A549 (cell line): ENCODE data around the gene EDNRB. TPM values are rescaled to one million over a fixed set of nuclear protein-coding genes. Genes with fewer than 3 reads are reported as not detected.

Experiments
- ATAC-seq, 2 experiments: fragments of 200-7000 bp in 1 of 2; fragments of >200 bp in 1 of 2; cut with Nextera tagmentation in 1 of 2; cut with Tn5 transposase in 1 of 2; 3 replicates each; pipeline versions ENCODE4 v1.8.0 to v1.9.1; 2018 to 2020; ENCODE audit warnings: mild to moderate bottlenecking in 1 of 2, moderate library complexity in 1 of 2
- CTCF ChIA-PET: fragments of 300-600 bp; sonication (Branson Sonifier 250); formaldehyde crosslinking; extraction: SDS; loops from one replicate; lab custom pipeline; 2021; ENCODE audit warnings: antibody characterized with exemption, inconsistent platforms; lab: Yijun Ruan, JAX
- POLR2A ChIA-PET: fragments of 350-600 bp; formaldehyde crosslinking; extraction: SDS; loops from one replicate; lab custom pipeline; 2021; ENCODE audit warnings: antibody characterized with exemption, inconsistent platforms; lab: Yijun Ruan, JAX
- DNase-seq, 2 experiments: peaks; one replicate each; pipeline versions ENCODE4 v3.0.0 to v3.0.0-alpha.2; 2011 to 2016; ENCODE audit warnings: low read depth in 1 of 2, low spot score in 1 of 2
- FAIRE-seq: peaks from 2 replicates; lab custom pipeline; 2011; peaks lifted over from hg19 to GRCh38; lab: Jason Lieb, UNC
- H3K27ac ChIP-seq, 2 experiments: fragments of >200 bp; sonication (Bioruptor Twin); formaldehyde crosslinking; 3 replicates each; pipeline ENCODE4 v1.5.1; 2016 to 2017
- H3K4me1 ChIP-seq: fragments of >200 bp; sonication (Bioruptor Twin); formaldehyde crosslinking; 3 replicates; pipeline ENCODE4 v1.6.1; 2016
- H3K4me2 ChIP-seq: fragments of >200 bp; sonication (Bioruptor Twin); formaldehyde crosslinking; 3 replicates; pipeline ENCODE4 v1.6.1; 2016
- H3K4me3 ChIP-seq: fragments of >200 bp; sonication (Bioruptor Twin); formaldehyde crosslinking; 3 replicates; pipeline ENCODE4 v1.5.1; 2016
- H3K9me3 ChIP-seq: fragments of >200 bp; sonication (Bioruptor Twin); formaldehyde crosslinking; 3 replicates; pipeline ENCODE4 v1.6.1; 2016
- BCL3 ChIP-seq: fragments of >200 bp; sonication (Bioruptor Twin); formaldehyde crosslinking; IDR thresholded peaks from 3 replicates; pipeline ENCODE4 v1.6.1; 2016
- BHLHE40 ChIP-seq: IDR thresholded peaks from 2 replicates; pipeline ENCODE4 v1.6.1; 2012; ENCODE audit warnings: low read depth, low read length, inconsistent platforms
- CHD2 ChIP-seq: fragments of 150-350 bp; IDR thresholded peaks from 2 replicates; pipeline ENCODE4 v1.6.1; 2014; ENCODE audit warnings: low read length; ENCODE audit not compliant: partially characterized antibody
- E2F6 ChIP-seq: IDR thresholded peaks from 2 replicates; pipeline ENCODE4 v1.6.1; 2012; ENCODE audit warnings: low read depth, borderline replicate concordance
- EHF ChIP-seq: fragments of 250-450 bp; sonication (Bioruptor Pico); IDR thresholded peaks from 2 replicates; pipeline ENCODE4 v1.5.0; 2020; ENCODE audit warnings: mild to moderate bottlenecking
- ESRRA ChIP-seq: fragments of 150-350 bp; IDR thresholded peaks from 2 replicates; pipeline ENCODE4 v1.6.1; 2014; ENCODE audit warnings: mild to moderate bottlenecking, low read length, borderline replicate concordance
- GATA3 ChIP-seq: IDR thresholded peaks from 2 replicates; pipeline ENCODE4 v1.6.1; 2012; ENCODE audit warnings: borderline replicate concordance
- HMGXB4 ChIP-seq: fragments of 250-450 bp; sonication (Bioruptor Pico); IDR thresholded peaks from 2 replicates; pipeline ENCODE4 v1.5.0; 2021; ENCODE audit warnings: mild to moderate bottlenecking, moderate library complexity, borderline replicate concordance
- HOXB5 ChIP-seq: fragments of 250-450 bp; sonication (Bioruptor Pico); IDR thresholded peaks from 2 replicates; pipeline ENCODE4 v1.5.0; 2020; ENCODE audit warnings: mild to moderate bottlenecking, moderate library complexity
- JUN ChIP-seq, 2 experiments: fragments of >200 bp; sonication (Bioruptor Twin); formaldehyde crosslinking; IDR thresholded peaks; 2 replicates in 1 of 2; 3 replicates in 1 of 2; pipeline ENCODE4 v1.6.1; 2016 to 2017
- MAZ ChIP-seq: fragments of 150-350 bp; IDR thresholded peaks from 2 replicates; pipeline ENCODE4 v1.6.1; 2014; ENCODE audit warnings: antibody characterized with exemption, low read depth, low read length, borderline replicate concordance
- MYC ChIP-seq: IDR thresholded peaks from 2 replicates; pipeline ENCODE4 v1.6.1; 2012; ENCODE audit warnings: mild to moderate bottlenecking, inconsistent platforms, low read length, improper control_type of control experiment, borderline replicate concordance
- NPAS2 ChIP-seq: fragments of 250-450 bp; sonication (Bioruptor Pico); IDR thresholded peaks from 2 replicates; pipeline ENCODE4 v1.8.0; 2022; ENCODE audit warnings: mild to moderate bottlenecking, moderate library complexity, borderline replicate concordance
- PHF8 ChIP-seq: fragments of 200-600 bp; sonication (generic); IDR thresholded peaks from 2 replicates; pipeline ENCODE4 v1.6.1; 2016; ENCODE audit warnings: low read depth, mild to moderate bottlenecking, antibody characterized with exemption, moderate library complexity, borderline replicate concordance
- POLR2AphosphoS2 ChIP-seq: conservative IDR thresholded peaks from 2 replicates; pipeline ENCODE4 v1.6.1; 2012; ENCODE audit warnings: low read length, improper control_type of control experiment, inconsistent platforms
- RARB ChIP-seq: fragments of 250-450 bp; sonication (Bioruptor Pico); IDR thresholded peaks from 2 replicates; pipeline ENCODE4 v1.8.0; 2021; ENCODE audit warnings: mild to moderate bottlenecking, moderate library complexity
- RNF2 ChIP-seq: fragments of 200-600 bp; sonication (generic); IDR thresholded peaks from 2 replicates; pipeline ENCODE4 v1.6.1; 2016; ENCODE audit warnings: low read depth, mild to moderate bottlenecking, antibody characterized with exemption, moderate library complexity, borderline replicate concordance
- SMC3 ChIP-seq: fragments of >200 bp; sonication (Bioruptor Twin); formaldehyde crosslinking; IDR thresholded peaks from 3 replicates; pipeline ENCODE4 v1.6.1; 2018; ENCODE audit warnings: inconsistent platforms
- SREBF2 ChIP-seq: fragments of 450-650 bp; IDR thresholded peaks from 2 replicates; pipeline ENCODE4 v1.6.1; 2014; ENCODE audit warnings: mild to moderate bottlenecking, moderate library complexity
- TP53 ChIP-seq: fragments of 250-450 bp; sonication (Bioruptor Pico); IDR thresholded peaks from 2 replicates; pipeline ENCODE4 v1.5.0; 2021; ENCODE audit warnings: mild to moderate bottlenecking, moderate library complexity
- USF2 ChIP-seq: fragments of 450-650 bp; IDR thresholded peaks from 2 replicates; pipeline ENCODE4 v1.6.1; 2014; ENCODE audit warnings: antibody characterized with exemption
- ZNF302 ChIP-seq: fragments of 250-450 bp; sonication (Bioruptor Pico); IDR thresholded peaks from 2 replicates; pipeline ENCODE4 v1.9.0; 2021; ENCODE audit warnings: inconsistent platforms, mild to moderate bottlenecking, moderate library complexity
- ZSCAN20 ChIP-seq: fragments of 250-450 bp; sonication (Bioruptor Pico); IDR thresholded peaks from 2 replicates; pipeline ENCODE4 v1.8.0; 2022; ENCODE audit warnings: mild to moderate bottlenecking, moderate library complexity
- WGBS: methylation state at CpG from one replicate; pipeline ENCODE4 v1.1.6; 2017; ENCODE audit errors: missing lambda C conversion rate; 5-methylcytosine and 5-hydroxymethylcytosine counted together
- polyA plus RNA-seq, 4 experiments: library from polyadenylated mRNA; depleted of rRNA in 3 of 4; stranded (reverse); fragments of >200 nt; fragmentation: RNase III in 1 of 4; extraction: RNeasy Plus Mini Kit Qiagen cat#74134 plus additional on column Dnase treatment in 1 of 4; gene quantifications; 2 replicates in 3 of 4; 3 replicates in 1 of 4; pipeline ENCODE4 v1.2.3, GENCODE V29; 2011 to 2017

Gene EDNRB
- polyA plus RNA-seq, 2 of the 4 experiments (the other 2 are of a cell fraction), result not detected

GRCh38 chr13:77896536-77896935 lies 22.1 kb downstream of the EDNRB start:
- ChIA-PET CTCF (no interaction called here), POLR2A (no interaction called here)
- no peak overlapping the region for H3K4me3 ChIP-seq
- ATAC-seq (no peak), FAIRE-seq (no peak), DNase-seq (no peak)
- 37% methylated on average over 8 of the region's 8 CpGs for WGBS
- H3K4me2 ChIP-seq, result no peak overlapping the region
- no peaks in the 10 kb centered on the region for H3K9me3 ChIP-seq
- TF ChIP-seq POLR2AphosphoS2 (no peak), MYC (no peak), BHLHE40 (no peak), RARB (CRISPR knock-in tag) (no peak), E2F6 (no peak), MAZ (no peak), ZNF302 (CRISPR knock-in tag) (no peak), SREBF2 (no peak), TP53 (no peak), PHF8 (no peak), SMC3 (no peak)
- H3K4me1 ChIP-seq, result no peaks in the 10 kb centered on the region
- H3K27ac ChIP-seq, result no peak overlapping the region

GRCh38 chr13:77894743-77895142 lies 23.9 kb downstream of the EDNRB start:
- CTCF ChIA-PET, result interaction anchor here (1.0 kb wide), 1 partner anchor 241 kb away, joined by 3 read pairs; no protein-coding TSS in a partner anchor
- no peak for TF ChIP-seq SMC3
- no peak for TF ChIP-seq JUN (IDR thresholded peaks at IDR 0.05)
- no peak for TF ChIP-seq GATA3
- TF ChIP-seq, all 56 proteins: peak for 0
- no peak overlapping the region for H3K27ac ChIP-seq
- WGBS, result 28% methylated on average over 3 of the region's 3 CpGs
- no peak overlapping the region for H3K4me3 ChIP-seq
- DNase-seq, result no peak
- no peaks in the 10 kb centered on the region for H3K4me1 ChIP-seq
- POLR2A ChIA-PET, result no interaction called here
- ATAC-seq, result no peak
- H3K9me3 ChIP-seq, result no peaks in the 10 kb centered on the region
- FAIRE-seq, result no peak
- no peak overlapping the region for H3K4me2 ChIP-seq

GRCh38 chr13:77893066-77893465 lies 25.6 kb downstream of the EDNRB start:
- Histone ChIP-seq H3K27ac (no peak overlapping the region), H3K4me3 (no peak overlapping the region), H3K4me2 (no peak overlapping the region), H3K4me1 (no peaks in the 10 kb centered on the region), H3K9me3 (no peaks in the 10 kb centered on the region)
- CTCF ChIA-PET, result interaction anchor here (0.5 kb wide), 1 partner anchor 1218 kb away, joined by 4 read pairs; no protein-coding TSS in a partner anchor
- FAIRE-seq (no peak), DNase-seq (no peak), ATAC-seq (no peak)
- no peak for TF ChIP-seq CHD2
- no peak for TF ChIP-seq BCL3
- no peak for TF ChIP-seq HOXB5 (CRISPR knock-in tag)
- no peak for TF ChIP-seq GATA3
- TF ChIP-seq HMGXB4 (CRISPR knock-in tag), result no peak
- TF ChIP-seq USF2, result no peak
- TF ChIP-seq BHLHE40, result no peak
- no peak for TF ChIP-seq EHF
- no peak for TF ChIP-seq ESRRA
- TF ChIP-seq NPAS2, result no peak
- no peak for TF ChIP-seq ZSCAN20 (CRISPR knock-in tag)
- no peak for TF ChIP-seq RNF2
- no peak for TF ChIP-seq JUN (IDR thresholded peaks at IDR 0.05)
- POLR2A ChIA-PET, result no interaction called here
- 53% methylated on average over 6 of the region's 6 CpGs for WGBS
